CD4-positive, alpha-beta T cell treated with Interleukin-10 for 1 hour (primary cell): ENCODE data around the gene C13orf42.
A peak's percentile ranks its signal among the peaks of the same experiment; 100 is the strongest.
"Not testable (repeated sequence)": the region's sequence is repeated elsewhere in the genome, so short reads cannot be mapped to it uniquely, and the experiment has no call there.

Experiments used
- DNase-seq: peaks from one replicate; pipeline ENCODE4 v3.0.0-alpha.2; 2020

C13orf42 gene

GRCh38 chr13:51118809-51119431 lies 7.8 kb upstream of the C13orf42 start:
- no peak for DNase-seq

GRCh38 chr13:51113969-51114368 lies 2.9 kb upstream of the C13orf42 start:
- DNase-seq = no peak

GRCh38 chr13:51113186-51113881 lies 2.3 kb upstream of the C13orf42 start:
- no peak for DNase-seq

DNA sequence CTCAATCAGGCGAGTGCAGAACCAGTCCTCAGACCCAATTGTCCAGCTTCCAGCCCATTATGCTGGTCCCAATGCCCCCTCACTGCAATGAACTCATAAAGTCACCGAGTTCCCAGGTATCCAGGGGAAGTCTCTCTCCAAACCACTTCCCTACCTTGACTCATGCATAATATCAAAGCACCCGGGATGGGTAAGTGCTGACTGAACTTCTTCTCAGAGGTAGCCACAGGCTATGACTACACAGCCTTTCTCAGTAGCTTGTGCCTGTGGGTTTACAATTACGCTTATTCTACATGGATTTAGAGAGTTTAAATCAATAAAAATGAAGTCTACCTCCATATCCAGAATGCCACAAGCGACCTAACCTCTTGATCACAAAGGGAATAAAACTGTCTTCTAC lies 1.7 kb upstream of the C13orf42 start:
- no peak for DNase-seq

DNA sequence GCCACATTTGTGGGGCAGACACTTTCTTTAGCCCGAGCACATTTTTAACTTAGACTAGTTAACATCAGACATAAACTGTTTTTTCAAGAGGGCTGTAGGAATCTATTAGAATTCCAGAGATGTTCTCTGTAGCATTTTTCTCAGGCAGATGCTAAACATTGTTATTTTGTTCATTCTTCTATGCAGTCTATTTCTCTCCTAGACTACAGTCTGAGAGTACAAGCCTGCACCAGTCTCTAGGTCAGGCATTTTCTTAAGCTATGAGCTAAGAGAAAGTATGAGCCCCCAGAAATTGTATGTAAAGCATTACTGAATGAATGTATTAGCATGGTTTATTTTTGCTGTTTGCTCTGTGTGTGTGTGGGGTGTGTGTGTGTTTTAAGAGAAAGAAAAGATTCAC lies 923 bp upstream of the C13orf42 start:
- DNase-seq = no peak

DNA sequence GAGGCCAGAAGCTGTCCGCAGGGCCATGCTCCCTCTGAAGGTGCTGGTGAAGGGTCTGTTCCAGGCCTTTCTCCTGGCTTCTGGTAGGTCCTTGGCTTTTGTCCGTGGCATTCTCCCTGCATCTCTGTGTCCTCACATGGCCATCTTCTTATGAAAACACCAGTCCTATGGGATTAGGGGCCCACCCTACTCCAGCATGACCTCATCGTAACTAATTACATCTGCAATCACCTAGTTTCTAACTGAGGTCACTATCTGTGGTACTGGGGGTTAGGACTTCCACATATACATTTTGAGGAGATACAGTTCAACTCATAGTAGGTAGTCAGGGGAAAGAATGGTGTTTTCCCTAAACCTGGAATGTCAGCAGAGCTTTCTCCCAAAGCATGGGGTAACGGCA lies 3.1 kb downstream of the C13orf42 start:
- no peak for DNase-seq

DNA sequence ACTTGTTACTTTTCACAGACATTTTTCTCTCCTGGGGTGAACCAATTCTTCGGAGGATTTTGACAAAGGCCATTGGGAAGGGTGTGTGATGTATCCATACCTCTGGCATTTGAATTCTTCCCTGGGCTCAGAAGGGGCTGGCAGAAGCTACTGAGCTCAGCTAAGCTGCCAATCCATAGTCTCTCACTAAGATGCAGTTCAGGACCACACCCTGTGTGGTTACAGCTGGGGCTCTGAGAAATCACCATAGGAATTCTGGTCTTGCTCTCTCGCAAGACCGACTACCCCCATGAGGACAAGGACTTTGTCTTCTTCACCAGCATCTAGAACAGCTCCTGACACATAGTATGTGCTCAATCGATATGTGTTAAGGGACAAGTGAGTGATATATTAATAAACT lies 6.0 kb downstream of the C13orf42 start:
- no peak for DNase-seq

DNA sequence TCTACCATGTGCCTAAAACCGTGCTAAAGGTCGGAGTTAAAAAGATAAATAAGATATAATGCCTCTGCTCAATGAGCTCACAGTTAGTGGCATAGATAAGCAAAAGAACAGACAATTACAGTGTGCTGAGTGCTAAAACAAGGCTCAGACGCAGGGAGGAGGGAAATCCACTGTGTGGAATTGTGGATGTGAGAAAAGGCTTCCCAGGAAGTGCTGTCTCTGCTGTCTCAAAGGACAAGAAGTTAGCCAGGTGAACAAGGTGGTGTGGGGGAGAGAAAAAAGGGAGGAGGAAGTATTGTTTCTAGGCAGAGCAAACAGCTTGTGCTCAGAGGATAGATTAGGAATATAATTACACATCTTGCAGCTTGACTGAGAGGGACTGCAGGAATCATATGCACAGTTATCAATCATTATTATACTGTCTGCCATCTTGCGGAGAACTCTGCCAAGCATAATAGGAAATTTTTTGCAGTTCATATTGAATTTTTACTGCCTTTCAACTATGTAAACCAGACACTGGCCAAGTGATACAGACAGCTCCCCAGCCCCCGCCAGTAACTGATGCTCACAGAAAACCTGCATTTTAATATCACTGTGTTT lies 9.3 kb downstream of the C13orf42 start:
- no peak for DNase-seq

- no peak for DNase-seq
These were observed 13.6 kb downstream of the C13orf42 start for GRCh38 chr13:51097353-51098043.

DNA sequence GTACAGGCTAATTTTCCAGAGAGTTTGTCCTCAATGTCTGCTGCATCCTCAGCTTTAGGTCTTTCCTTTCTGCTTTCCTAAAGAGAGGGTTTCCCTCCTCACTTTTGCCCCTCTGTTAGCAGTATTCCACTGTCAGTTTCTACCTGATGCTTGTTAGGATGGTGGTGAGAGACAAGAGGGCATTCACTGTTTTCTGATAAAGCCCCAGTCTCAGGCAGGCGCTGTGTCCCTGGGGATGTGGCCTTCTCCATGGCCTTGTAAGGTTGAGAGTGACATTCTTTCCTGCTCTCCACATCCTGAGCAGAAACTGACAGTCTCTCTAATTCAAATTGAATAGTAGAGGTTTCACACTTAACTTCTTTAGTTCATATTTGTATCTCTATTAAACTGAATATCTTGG lies 14.9 kb downstream of the C13orf42 start:
- no peak for DNase-seq

DNA sequence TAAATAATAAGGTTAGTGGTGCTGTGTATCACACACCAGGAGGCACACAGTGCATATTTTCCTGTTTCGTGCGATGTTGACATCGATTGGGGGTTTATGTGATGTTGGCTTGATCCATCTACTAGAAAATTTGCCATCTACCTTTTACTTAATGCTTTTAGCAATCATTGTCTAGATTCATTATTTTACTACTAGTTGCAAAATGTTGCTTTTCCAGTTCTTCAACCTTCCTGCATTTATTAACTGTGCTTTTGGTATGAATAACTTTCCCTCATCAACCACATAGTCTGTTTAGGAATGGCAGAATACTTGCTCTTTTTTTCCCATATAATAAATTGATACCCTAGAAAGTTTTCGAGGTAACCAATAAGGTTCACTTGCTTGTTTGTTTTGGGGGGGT lies 17.5 kb downstream of the C13orf42 start:
- no peak for DNase-seq

DNA sequence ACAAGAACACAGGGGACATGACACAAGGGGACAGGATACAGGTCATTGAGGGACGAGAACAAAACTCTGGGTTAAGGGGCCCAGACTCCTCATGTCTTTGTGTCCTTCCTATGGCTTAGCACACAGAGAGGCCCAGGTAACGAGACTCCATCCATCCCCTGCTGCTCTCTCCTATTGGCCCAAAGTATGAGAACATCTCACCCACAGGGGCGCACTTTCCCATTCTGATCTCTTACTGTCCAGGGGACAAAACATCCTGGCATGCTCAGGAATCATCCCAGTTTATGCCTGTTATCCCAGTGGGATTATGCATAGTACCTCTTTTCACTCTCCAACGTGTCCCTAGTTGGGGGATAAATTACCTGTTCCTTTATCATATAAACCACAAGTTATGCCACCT lies 19.2 kb downstream of the C13orf42 start:
- DNase-seq = no peak

DNA sequence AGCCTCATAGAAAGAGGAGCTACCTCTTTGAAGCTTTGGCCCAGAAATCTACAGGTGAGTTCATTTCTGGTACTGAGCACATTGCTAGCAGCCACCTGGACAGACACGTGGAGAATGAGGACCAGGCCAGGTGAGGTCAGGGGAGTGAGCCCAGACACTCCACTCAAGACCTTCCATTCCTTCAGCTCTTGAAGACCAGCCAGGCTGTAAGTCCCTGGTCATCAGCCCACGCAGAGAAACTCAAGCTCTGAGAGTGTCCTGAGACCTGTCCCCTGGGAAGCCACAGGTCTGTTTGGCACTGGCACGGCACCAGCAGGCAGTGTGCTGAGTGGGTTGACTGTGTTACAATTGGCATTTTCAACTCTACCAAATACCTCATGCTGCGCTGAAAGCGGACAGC lies 27.4 kb downstream of the C13orf42 start:
- DNase-seq = no peak

- DNase-seq = not testable (repeated sequence)
These were observed 30.5 kb downstream of the C13orf42 start for GRCh38 chr13:51080478-51081065.

- DNase-seq = no peak
These were observed 39.6 kb downstream of the C13orf42 start for GRCh38 chr13:51071493-51071892.

GRCh38 chr13:51070005-51070649 lies 40.9 kb downstream of the C13orf42 start:
- DNase-seq = peak; percentile 73

DNA sequence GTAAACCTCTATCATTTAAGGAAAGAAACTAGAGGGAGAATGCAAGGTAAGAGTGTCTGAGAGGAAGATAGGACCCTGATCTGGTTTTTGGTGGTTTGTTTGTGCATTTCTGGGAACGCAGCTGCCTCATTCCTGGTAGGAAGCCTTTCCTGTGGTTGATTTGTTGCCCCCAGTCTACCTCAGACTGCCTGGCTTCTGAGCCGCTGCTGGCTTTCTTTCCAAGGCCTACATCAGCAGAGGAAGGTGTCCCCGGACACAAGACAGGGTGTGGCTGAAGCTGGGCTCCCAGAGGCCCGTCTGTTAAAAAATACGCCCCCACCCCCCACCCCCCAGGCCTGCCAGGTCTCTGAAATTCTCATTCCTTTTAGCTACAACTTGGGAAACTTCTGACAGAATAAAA lies 42.6 kb downstream of the C13orf42 start:
- no peak for DNase-seq

DNA sequence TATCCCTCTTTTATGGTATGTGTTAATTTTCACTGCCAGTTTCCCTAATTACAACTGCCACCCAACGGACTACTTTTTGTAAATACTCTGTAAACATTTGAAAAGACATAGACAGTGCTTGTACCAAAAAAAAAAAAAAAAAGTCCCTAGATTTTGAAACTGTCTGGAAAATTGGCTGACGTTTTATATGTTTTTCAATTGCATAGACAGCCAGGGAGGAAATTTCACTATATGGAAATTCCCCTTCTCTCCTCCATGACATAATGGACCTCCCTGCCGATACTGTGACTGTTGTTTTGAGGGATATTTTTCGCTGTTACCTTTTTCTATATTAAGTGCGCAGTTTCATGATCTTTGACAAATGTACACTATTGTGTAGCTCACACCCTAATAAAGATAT lies 43.4 kb downstream of the C13orf42 start:
- DNase-seq = no peak

DNA sequence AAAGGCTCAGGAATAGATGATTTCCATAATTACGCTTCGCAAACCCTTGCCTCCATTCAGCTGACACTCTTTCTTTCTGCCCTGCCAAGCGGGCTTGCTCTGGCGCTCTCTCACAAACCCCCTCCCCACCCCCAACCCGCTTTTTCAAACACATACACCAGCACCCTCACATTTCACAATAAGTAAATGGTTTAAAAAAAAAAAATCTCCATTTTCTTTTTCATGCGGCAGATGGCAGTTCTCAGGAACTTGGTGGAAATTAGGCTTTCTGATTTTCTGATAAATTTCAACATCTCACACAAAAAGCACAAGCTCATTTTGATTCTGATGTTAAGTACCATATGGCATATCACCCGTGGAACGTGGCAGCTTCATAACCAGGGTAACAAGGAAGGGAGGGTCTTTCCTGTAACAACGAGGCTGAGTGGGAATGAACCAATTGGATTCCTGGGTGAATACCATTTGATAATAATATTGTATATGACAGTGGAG lies 43.8 kb downstream of the C13orf42 start:
- DNase-seq = no peak

GRCh38 chr13:51066091-51066831 lies 44.8 kb downstream of the C13orf42 start:
- DNase-seq = no peak

DNA sequence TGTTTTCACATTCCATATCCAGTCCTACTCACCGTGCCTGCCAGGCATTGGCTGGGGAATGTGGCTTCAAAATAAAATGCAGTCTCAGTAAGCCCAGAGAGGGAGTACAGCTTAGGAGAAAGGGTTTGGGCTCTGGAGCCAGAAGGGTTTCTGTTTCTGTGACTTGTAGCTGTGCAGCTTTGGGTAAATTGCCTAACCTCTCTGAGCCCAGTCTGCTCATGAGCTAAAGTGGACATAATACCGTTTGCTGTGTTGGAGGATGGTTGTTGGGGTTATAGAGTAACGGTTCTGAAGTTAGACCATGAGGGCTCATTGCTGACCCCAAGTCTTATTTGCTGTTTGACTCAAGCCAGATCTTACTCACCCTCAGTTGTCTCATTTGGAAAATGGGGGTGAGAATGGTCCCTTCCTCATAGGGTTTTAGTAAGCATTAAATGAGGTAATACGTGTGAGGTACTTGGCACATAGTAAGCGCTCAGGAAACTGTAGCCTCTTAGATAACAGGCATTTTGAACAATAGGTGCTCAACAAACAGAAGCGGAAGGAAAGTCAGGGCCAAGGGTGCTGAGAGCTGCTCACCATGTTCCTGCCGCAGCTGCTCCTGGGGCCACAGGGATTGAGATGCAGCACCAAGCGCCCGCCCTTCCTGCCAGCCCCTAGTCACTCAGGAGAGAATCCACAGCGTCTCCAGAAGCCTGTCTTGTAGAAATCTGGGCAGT lies 45.5 kb downstream of the C13orf42 start:
- no peak for DNase-seq
